ENCODE data around the gene PKD2L2.
"Not testable (repeated sequence)": the region's sequence is repeated elsewhere in the genome, so short reads cannot be mapped to it uniquely, and the experiment has no call there.

Gene PKD2L2

DNA sequence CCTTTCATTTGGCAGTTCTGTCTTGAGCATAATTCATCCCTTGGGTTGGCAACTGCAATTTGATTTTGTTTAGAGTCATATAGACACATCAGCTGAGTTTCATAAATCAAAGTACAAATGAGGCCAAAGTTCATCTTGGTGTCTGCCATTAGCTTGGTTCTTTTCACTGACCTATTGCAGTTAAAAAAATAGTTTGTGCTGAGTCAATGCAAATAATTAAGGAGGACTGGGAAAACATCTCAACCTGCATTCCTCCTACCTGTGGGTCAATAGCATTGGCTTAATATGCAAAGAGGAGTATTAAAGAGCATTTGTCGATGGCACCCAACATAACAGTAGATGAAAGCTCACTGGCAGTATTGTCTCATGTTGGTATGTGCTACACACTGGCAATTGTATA, 1.6 kb downstream of the PKD2L2 start:
- no peak for DNase-seq

- DNase-seq, result no peak
These were observed 2.6 kb downstream of the PKD2L2 start for GRCh38 chr5:137891849-137892248.

- DNase-seq, result no peak
These were observed 5.3 kb downstream of the PKD2L2 start for GRCh38 chr5:137894586-137894985.

GRCh38 chr5:137896560-137896959, 7.3 kb downstream of the PKD2L2 start:
- DNase-seq, result no peak

DNA sequence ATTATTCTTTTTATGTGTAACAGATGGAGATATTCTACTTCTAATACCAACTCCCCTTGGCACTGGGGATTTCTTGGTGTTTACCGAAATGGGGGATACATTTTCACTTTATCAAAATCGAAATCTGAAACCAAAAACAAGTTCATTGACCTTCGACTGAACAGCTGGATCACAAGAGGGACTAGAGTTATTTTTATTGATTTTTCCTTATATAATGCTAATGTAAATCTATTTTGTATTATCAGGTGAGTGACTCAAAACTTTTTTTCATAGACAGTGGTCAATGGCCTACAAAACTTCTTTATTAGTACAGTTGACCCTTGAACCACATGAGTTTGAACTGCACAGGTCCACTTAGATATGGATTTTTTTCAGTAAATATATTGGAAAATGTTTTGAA, 10.2 kb downstream of the PKD2L2 start:
- DNase-seq, result no peak

- no peak for DNase-seq
These were observed 12.0 kb downstream of the PKD2L2 start for GRCh38 chr5:137901011-137901817.

DNA sequence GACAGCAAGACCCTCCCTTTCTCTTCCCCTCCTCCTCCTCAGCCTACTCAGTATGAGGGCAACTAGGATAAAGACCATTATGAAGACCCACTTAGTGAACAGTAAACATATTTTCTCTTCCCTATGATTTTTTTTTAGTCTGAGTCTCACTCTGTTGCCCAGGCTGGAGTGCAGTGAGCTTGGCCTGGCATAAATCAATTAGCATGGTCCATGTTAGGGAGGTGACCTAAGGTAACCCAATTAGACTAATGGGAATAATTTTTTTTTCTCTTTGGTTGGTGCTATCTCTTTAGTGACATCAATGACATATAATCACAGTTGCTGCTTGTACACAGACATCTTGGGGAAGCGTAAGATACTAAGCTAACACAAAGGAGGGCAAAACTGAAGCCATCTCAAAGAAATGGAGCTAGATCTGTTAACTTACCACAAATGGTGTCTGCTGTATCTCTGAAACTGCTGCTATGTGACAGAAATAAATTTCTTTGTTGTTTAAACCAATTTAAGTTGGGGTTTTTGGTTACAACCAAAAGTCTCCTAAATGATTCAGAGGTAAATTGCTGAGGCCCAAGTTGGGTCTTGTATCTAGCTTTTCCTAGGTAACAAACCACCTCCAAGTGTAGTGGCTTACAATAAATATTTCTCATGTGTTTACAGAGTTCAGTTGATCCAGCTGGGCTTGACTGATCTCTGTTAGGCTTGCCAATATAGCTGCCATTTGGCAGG, 13.3 kb downstream of the PKD2L2 start:
- no peak for DNase-seq

DNA sequence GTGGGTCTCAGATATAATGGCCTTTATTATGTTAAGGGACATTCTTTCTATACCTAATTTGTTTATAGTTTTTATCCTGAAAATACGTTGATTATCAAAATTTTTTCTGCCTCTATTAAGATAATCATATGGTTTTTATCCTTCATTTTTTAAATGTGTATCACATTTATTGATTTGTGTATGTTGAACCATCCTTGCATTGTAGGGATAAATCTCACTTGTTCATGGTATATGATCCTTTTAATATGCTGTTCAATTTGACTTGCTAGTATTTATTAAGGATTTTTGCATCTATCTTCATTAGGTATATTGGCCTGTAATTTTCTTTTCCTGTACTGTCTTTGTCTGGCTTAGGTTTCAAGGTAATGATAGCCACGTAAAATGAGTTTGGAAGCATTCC, 25.5 kb downstream of the PKD2L2 start:
- DNase-seq, result no peak

GRCh38 chr5:137916923-137917322, 27.7 kb downstream of the PKD2L2 start:
- no peak for DNase-seq

DNA sequence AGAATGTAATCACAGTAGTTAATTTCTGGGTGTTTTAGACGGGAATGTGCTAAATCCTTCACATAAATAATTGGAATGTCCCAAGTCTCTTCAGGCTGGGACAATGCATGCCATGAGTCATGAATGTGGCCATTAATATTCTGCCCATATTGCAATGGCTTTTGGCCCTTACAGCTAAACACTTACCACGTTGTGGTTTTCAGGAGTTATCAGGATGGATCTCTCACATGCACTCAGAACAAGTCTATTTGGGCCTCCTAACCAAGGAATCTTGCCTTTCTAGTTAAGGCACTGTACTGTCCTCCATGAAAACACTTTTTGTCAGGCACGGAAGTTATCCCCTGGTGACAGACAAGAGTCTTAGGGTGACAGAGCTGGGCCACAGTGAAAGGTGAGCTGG, 32.7 kb downstream of the PKD2L2 start:
- no peak for DNase-seq

DNA sequence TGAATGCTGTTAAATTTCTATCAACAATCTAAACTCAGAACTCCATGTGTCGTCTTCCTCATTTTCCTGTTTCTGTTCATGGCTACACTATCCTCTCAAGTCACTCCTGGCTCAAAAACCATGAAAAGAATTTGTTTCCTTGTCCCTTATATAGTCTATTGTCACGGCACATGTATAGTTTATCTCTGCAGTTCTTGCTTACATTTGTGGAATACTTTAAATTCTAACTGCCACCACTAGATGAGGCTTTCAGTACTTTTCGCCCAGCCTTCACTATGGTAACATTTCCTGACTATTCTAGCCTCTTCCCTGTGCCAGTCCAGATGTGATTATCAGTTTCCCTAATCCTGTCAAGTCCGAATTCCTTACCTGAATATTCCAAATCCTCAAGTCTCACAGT, 34.6 kb downstream of the PKD2L2 start:
- no peak for DNase-seq

GRCh38 chr5:137932800-137933199, 43.5 kb downstream of the PKD2L2 start:
- DNase-seq, result no peak

DNA sequence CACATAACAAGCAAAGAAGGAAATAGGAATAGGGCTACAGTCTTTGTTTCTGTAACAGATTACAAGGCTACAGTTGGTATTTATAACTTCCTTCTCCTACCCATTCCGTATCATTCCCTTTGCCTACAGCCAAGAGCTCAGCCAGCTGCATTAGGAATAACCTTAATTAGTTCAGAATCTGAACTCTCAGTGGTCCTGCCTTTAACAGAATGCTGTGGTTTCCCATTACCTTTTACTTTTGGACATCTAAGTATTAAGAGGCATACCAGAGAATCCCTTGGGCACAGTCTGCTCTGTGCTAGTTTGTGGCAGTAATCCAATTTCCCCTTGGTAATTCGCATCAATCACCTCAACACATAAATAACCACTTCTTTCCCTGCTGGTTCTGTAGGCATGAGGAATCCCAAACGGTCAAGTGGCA, 44.2 kb downstream of the PKD2L2 start:
- DNase-seq, result no peak

DNA sequence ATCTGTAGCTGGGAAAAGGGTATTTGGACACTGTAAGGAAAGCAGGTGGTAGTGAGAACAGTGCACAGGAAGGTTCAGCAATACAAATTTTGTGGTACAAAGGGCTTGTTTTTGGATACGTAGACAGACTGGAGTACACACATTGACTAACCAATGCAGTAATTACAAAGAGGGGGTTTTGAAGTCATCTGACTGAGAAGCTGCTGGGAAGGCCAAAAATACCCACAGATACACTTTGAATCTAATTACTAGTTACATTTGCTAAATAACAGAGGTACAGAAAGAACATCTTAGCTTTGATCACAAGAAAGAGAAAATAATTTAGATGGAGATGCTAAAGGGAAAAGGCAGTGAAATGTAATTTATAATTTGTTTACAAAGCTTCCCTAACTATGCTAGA, 45.9 kb downstream of the PKD2L2 start:
- no peak for DNase-seq

DNA sequence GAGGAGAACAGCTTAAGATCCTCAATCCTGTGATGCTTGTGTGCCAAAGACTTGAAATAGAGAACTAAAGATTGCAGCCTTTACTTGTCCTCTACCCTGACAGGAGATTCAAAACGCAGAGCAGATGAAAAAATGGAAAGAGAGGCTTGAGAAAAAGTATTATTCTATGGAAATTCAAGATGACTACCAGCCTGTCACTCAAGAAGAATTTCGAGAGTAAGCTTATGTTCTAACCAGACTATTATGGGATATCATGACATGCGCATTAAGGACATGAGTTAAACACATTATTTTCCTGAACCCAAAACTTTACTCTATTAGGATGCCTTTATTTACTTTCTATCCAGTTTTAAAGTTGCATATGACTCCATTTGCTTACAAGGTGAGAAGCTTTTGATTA, 46.4 kb downstream of the PKD2L2 start:
- DNase-seq, result no peak

- no peak for DNase-seq
These were observed 48.9 kb downstream of the PKD2L2 start for GRCh38 chr5:137937994-137938750.

- no peak for DNase-seq
These were observed 49.5 kb downstream of the PKD2L2 start for GRCh38 chr5:137938751-137939143.

GRCh38 chr5:137939331-137939730, 50.1 kb downstream of the PKD2L2 start:
- no peak for DNase-seq

DNA sequence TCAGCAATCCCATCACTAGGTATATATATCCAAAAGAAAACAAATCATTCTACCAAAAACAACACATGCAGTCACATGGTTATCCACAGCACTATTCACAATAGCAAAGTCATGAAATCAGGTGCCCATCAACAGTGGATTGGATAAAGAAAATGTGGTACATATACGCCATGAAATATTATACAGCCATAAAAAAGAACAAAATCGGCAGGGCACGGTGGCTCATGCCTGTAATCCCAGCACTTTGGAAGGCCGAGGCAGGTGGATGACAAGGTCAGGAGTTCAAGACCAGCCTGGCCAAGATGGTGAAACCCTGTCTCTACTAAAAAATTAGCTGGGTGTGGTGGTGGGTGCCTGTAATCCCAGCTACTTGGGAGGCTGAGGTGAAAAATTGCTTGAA, 55.0 kb downstream of the PKD2L2 start:
- not testable (repeated sequence) for DNase-seq

DNA sequence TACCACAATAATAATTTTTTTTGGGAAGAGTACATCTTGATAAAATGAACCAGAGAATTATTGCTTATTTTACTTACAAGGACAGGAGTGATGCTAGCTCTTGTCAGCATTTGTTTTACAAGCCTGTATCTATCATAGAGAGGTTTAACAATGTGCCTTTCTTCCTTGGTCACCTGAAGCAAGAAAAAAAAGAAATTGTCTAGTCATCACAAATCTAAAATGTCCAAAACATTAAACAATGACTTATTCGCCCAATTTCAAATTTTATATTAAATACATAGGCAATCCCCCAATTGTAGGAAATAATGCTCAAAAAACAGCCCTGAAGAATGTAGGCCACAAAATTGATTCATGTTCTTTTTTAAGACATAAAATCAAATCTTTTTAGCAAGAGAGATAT, 56.6 kb downstream of the PKD2L2 start:
- no peak for DNase-seq

DNA sequence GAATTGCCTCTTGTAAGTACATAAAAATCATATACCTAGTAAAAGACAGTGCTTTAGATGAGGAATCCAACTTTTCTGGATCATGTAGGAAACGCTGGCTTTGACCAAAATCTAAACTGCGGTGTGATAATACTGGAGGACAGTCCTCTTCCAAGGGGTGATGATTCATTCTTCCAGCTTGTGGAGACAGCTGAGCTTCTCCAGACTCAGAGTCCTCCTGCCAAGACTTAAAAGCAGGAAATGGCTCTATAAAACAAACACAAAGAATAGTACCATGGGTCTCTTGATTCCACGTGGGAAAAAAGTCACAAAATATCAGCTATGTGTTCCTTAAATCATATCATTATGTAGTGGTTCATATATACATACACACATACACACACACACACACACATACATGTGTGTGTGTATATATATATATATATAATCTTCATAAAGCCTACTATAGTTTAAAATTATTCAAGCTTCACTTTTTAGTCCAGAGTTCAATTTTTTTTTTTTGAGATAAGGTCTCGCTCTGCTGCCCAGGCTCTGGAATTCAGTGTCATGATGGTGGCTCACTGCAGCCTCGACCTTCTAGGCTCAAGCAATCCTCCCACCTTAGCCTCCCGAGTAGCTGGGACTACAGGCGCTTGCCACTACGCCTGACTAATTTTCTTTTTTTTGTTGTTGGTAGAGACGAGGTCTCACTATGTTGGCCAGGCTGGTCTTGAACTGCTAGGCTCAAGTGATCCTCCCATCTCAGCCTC, 65.0 kb downstream of the PKD2L2 start:
- DNase-seq, result no peak

DNA sequence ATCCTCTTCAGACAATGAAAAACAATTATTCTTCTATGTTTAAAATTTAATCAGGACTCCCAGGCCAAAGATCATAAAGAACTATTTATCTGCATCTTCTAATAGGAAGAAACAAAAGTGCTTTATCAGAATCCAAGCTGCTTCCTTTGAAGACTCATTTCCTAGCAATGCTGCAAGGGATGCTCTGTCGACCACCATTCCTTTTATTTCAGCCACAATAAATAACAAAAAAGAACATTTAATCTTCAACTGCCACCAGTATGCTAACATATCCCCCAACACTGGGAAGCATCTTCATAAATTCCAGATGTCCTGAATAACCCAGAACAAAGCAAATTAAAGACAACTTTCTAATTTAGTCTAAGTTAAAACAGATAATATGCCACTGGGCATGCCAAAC, 68.7 kb downstream of the PKD2L2 start:
- DNase-seq, result no peak

- no peak for DNase-seq
These were observed 70.2 kb downstream of the PKD2L2 start for GRCh38 chr5:137959488-137959887.
